ENCODE measurements around the gene UNC5CL. TPM values are rescaled to one million over a fixed set of nuclear protein-coding genes. Genes with fewer than 3 reads are reported as not detected.

UNC5CL gene
- total RNA-seq, 1 experiment from 2014 or later: 2.2 TPM

- no peak overlapping the region for H3K27ac ChIP-seq (ENCODE audit: low read depth, low read length)
- H3K9me3 ChIP-seq (ENCODE audit: control insufficient read depth in 1 of 2, insufficient read depth in 1 of 2, low read depth in 1 of 2, low read length in 2 of 2): no peaks in the 10 kb centered on the region
- H3K9ac ChIP-seq (ENCODE audit: low read length): no peak overlapping the region
- H3K9me2 ChIP-seq (ENCODE audit: insufficient read depth): no peaks in the 10 kb centered on the region
- H3K27me3 ChIP-seq (ENCODE audit: insufficient read depth, low read length): no peaks in the 10 kb centered on the region
- no peak for ATAC-seq
- intact Hi-C loops (cut with micrococcal nuclease): loop anchor here (10.0 kb wide), 2 partner anchors 197 to 1037 kb away; no protein-coding TSS in a partner anchor
- no TSS peak for BruUV-seq (replicated peaks)
- H3K36me3 ChIP-seq (ENCODE audit: control insufficient read depth in 1 of 2, insufficient read depth in 2 of 2, low read length in 2 of 2): no peaks in the 10 kb centered on the region
- H3K4me1 ChIP-seq (ENCODE audit: control insufficient read depth in 1 of 2, insufficient read depth in 2 of 2, low read length in 2 of 2): peaks cover 14 to 16% of the 10 kb centered on the region in 2 experiments
- 0 out of 2 replicates have a peak overlapping the region, but pooled peaks have one; percentile 8 for H3K4me2 ChIP-seq (ENCODE audit: low read length)
- H2AFZ ChIP-seq (ENCODE audit: low read depth, low read length, poor library complexity, severe bottlenecking): no peak overlapping the region
- TF ChIP-seq YY1 (IDR thresholded peaks at IDR 0.05; ENCODE audit: extremely low read depth, insufficient replicate concordance, low read depth, low read length) (no peak), EGR1 (IDR thresholded peaks at IDR 0.05; ENCODE audit: low read depth) (no peak), ZFX (IDR thresholded peaks at IDR 0.05) (no peak), ATF3 (IDR thresholded peaks at IDR 0.05) (no peak), FOSL1 (IDR thresholded peaks at IDR 0.05; ENCODE audit: low read depth) (no peak), SIN3A (IDR thresholded peaks at IDR 0.05; ENCODE audit: low read depth) (no peak), CEBPB (IDR thresholded peaks at IDR 0.05; ENCODE audit: low read depth) (no peak), SRF (IDR thresholded peaks at IDR 0.05; ENCODE audit: low read depth) (no peak), POLR2AphosphoS5 (IDR thresholded peaks at IDR 0.05; ENCODE audit: low read depth, low read length) (no peak)
- H3K79me2 ChIP-seq (ENCODE audit: insufficient read depth, low read length): no peaks in the 10 kb centered on the region
- H4K20me1 ChIP-seq (ENCODE audit: insufficient read depth): no peaks in the 10 kb centered on the region
- H3K4me3 ChIP-seq (replicated peaks in 1 of 2; ENCODE audit: low read depth in 1 of 2, low read length in 2 of 2): no peak overlapping the region
- ChIA-PET POLR2A (no interaction called here), CTCF (interaction anchor here (1.0 to 1.6 kb wide), 3 partner anchors 15 to 694 kb away, joined by 3 to 4 read pairs (median 4); no protein-coding TSS in a partner anchor), RAD21 (ENCODE audit: low non-redundant PET in 1 of 2, low total read pairs in 2 of 2, uncharacterized antibody in 2 of 2, unreplicated experiment in 2 of 2) (no interaction called here)
- no peak for DNase-seq (ENCODE audit: low read depth, low spot score)
Measured at GRCh38 chr6:41022294-41022693, 16.7 kb downstream of the UNC5CL start.

- intact Hi-C loops (cut with micrococcal nuclease): loop anchor here (10.0 kb wide), 2 partner anchors 197 to 1037 kb away; no protein-coding TSS in a partner anchor
- Histone ChIP-seq H3K9me3 (ENCODE audit: control insufficient read depth in 1 of 2, insufficient read depth in 1 of 2, low read depth in 1 of 2, low read length in 2 of 2) (no peaks in the 10 kb centered on the region), H3K36me3 (ENCODE audit: control insufficient read depth in 1 of 2, insufficient read depth in 2 of 2, low read length in 2 of 2) (no peaks in the 10 kb centered on the region), H3K4me1 (ENCODE audit: control insufficient read depth in 1 of 2, insufficient read depth in 2 of 2, low read length in 2 of 2) (peaks cover 12 to 14% of the 10 kb centered on the region in 2 experiments), H3K4me2 (ENCODE audit: low read length) (0 out of 2 replicates have a peak overlapping the region, but pooled peaks have one; percentile 8), H3K79me2 (ENCODE audit: insufficient read depth, low read length) (no peaks in the 10 kb centered on the region), H4K20me1 (ENCODE audit: insufficient read depth) (no peaks in the 10 kb centered on the region), H3K9ac (ENCODE audit: low read length) (no peak overlapping the region), H3K27ac (ENCODE audit: low read depth, low read length) (no peak overlapping the region), H3K9me2 (ENCODE audit: insufficient read depth) (no peaks in the 10 kb centered on the region), H3K27me3 (ENCODE audit: insufficient read depth, low read length) (no peaks in the 10 kb centered on the region), H2AFZ (ENCODE audit: low read depth, low read length, poor library complexity, severe bottlenecking) (no peak overlapping the region), H3K4me3 (replicated peaks in 1 of 2; ENCODE audit: low read depth in 1 of 2, low read length in 2 of 2) (no peak overlapping the region)
- ChIA-PET POLR2A (no interaction called here), RAD21 (ENCODE audit: low non-redundant PET in 1 of 2, low total read pairs in 2 of 2, uncharacterized antibody in 2 of 2, unreplicated experiment in 2 of 2) (no interaction called here), CTCF (interaction anchor here (1.0 to 1.6 kb wide), 3 partner anchors 16 to 693 kb away, joined by 3 to 4 read pairs (median 4); no protein-coding TSS in a partner anchor)
- DNase-seq (ENCODE audit: low read depth, low spot score) (no peak), ATAC-seq (peak; percentile 83)
- no TSS peak for BruUV-seq (replicated peaks)
- peak; percentile 72 for TF ChIP-seq RAD21 (IDR thresholded peaks at IDR 0.05; ENCODE audit: low read depth)
- TF ChIP-seq ZNF274 (IDR thresholded peaks at IDR 0.05; ENCODE audit: low read depth, low read length): no peak
- TF ChIP-seq CTCF (IDR thresholded peaks at IDR 0.05 in 2 of 3, conservative IDR thresholded peaks at IDR 0.05 in 1 of 3; ENCODE audit: borderline replicate concordance in 1 of 3, insufficient read depth in 1 of 3, low read depth in 2 of 3, low read length in 2 of 3): peak in 2 of 3 experiments; percentile 22 to 48; a peak in 1 of 6 replicates
Measured at GRCh38 chr6:41021832-41022231, 17.2 kb downstream of the UNC5CL start.
